ENCODE data around the gene TMEM175.

GRCh38 chr4:951594-952468 is 19.6 kb downstream of the TMEM175 start:
- TF ChIP-seq CTCF (IDR thresholded peaks at IDR 0.05) (no peak), EP300 (IDR thresholded peaks at IDR 0.05) (no peak)

Measured in tibial nerve (tissue), 4 donors.